ENCODE measurements around the gene ZNF563. TPM values are rescaled to one million over a fixed set of nuclear protein-coding genes. Genes with fewer than 3 reads are reported as not detected.
"Not testable (repeated sequence)": the region's sequence is repeated elsewhere in the genome, so short reads cannot be mapped to it uniquely, and the experiment has no call there.

ZNF563 gene
- total and polyA plus RNA-seq, 2 of the 8 experiments (the other 6 are each of a cell fraction or from before 2014, with no cell fraction given) = 0.91 to 2.3 TPM

- H3K4me2 ChIP-seq (ENCODE audit: insufficient read depth in 1 of 2, low read depth in 2 of 2, low read length in 2 of 2); H2BK120ac ChIP-seq (replicated peaks; ENCODE audit: low read depth, low read length); H2AK5ac ChIP-seq (ENCODE audit: low read depth, low read length); H3K79me1 ChIP-seq (ENCODE audit: low read depth, low read length); POLR2A ChIA-PET (ENCODE audit: partially characterized antibody); H2BK15ac ChIP-seq (ENCODE audit: low read length); FAIRE-seq; H4K91ac ChIP-seq (replicated peaks; ENCODE audit: insufficient read length, low read length); H4K20me1 ChIP-seq (replicated peaks in 1 of 2; ENCODE audit: control insufficient read depth in 1 of 2, insufficient read depth in 2 of 2, low read length in 2 of 2); H3K23ac ChIP-seq (ENCODE audit: insufficient read length); H2AFZ ChIP-seq (ENCODE audit: low read length); H3K27me3 ChIP-seq (replicated peaks in 1 of 4; ENCODE audit: control insufficient read depth in 3 of 4, extremely low read depth in 1 of 4, insufficient read depth in 3 of 4, low read length in 3 of 4); H3K14ac ChIP-seq (ENCODE audit: insufficient read length); H3K18ac ChIP-seq (ENCODE audit: extremely low read depth, low read length); H3K9ac ChIP-seq (replicated peaks in 1 of 4; ENCODE audit: extremely low read depth in 1 of 4, low read depth in 3 of 4, low read length in 3 of 4); H3K56ac ChIP-seq (replicated peaks; ENCODE audit: insufficient read length, low read depth, low read length); H4K5ac ChIP-seq (ENCODE audit: insufficient read length, low read depth, low read length); H3K27ac ChIP-seq (ENCODE audit: low read depth, low read length); H4K8ac ChIP-seq (ENCODE audit: extremely low read depth, insufficient read depth, low read length); H3K4me3 ChIP-seq (ENCODE audit: extremely low read depth in 1 of 4, insufficient read depth in 2 of 4, low read depth in 3 of 4, low read length in 4 of 4); DNase-seq (ENCODE audit: low read depth in 1 of 2, low spot score in 2 of 2); H3K36me3 ChIP-seq (ENCODE audit: control insufficient read depth in 2 of 4, insufficient read depth in 4 of 4, low read length in 3 of 4); H2BK5ac ChIP-seq (ENCODE audit: low read depth, low read length); H2BK12ac ChIP-seq (ENCODE audit: low read depth, low read length); H2BK20ac ChIP-seq (ENCODE audit: low read length); H3K23me2 ChIP-seq (ENCODE audit: low read depth, low read length); H3K4ac ChIP-seq (replicated peaks; ENCODE audit: insufficient read length, low read depth, low read length); H3K79me2 ChIP-seq (ENCODE audit: control insufficient read depth in 1 of 2, insufficient read depth in 2 of 2, low read length in 2 of 2); H3K4me1 ChIP-seq (replicated peaks in 1 of 4; ENCODE audit: control insufficient read depth in 3 of 4, insufficient read depth in 4 of 4, low read length in 3 of 4): not testable (repeated sequence)
- H3K9me3 ChIP-seq (ENCODE audit: insufficient read depth in 2 of 2, low read depth in 1 of 2, low read length in 1 of 2) = peaks cover 15 to 38% of the 10 kb centered on the region in 2 experiments
- CTCF ChIA-PET (ENCODE audit: partially characterized antibody) = interaction anchor here (1.3 kb wide), 1 partner anchor 22 kb away, joined by 3 read pairs; no protein-coding TSS in a partner anchor
- WGBS, 2 experiments (ENCODE audit: extremely low coverage in 1 of 2, insufficient coverage in 1 of 2, insufficient read length in 1 of 2, insufficient replicate concordance in 2 of 2, low coverage in 1 of 2, low lambda C conversion rate in 2 of 2, missing lambda C conversion rate in 1 of 2) = 95% methylated on average over 12 of the region's 12 CpGs; no CpG with 5 or more reads in 1 of the 2 experiments
Measured at GRCh38 chr19:12308891-12309290, 24.5 kb downstream of the ZNF563 start.
